GM21390 (cell line): Measurements from ENCODE around the gene ROS1.
A peak's percentile ranks its signal among the peaks of the same experiment; 100 is the strongest.
"Not testable (repeated sequence)": the region's sequence is repeated elsewhere in the genome, so short reads cannot be mapped to it uniquely, and the experiment has no call there.

Experiments used
- ATAC-seq: cut with Tn5 transposase; IDR thresholded peaks from one replicate; pipeline ENCODE4 v1.9.1; 2021; ENCODE audit not compliant: unreplicated experiment

ROS1 gene

GRCh38 chr6:117384659-117385058 lies 41.1 kb downstream of the ROS1 start:
- no peak for ATAC-seq

GRCh38 chr6:117381749-117382148 lies 44.0 kb downstream of the ROS1 start:
- no peak for ATAC-seq

GRCh38 chr6:117380298-117380697 lies 45.4 kb downstream of the ROS1 start:
- ATAC-seq = no peak

- no peak for ATAC-seq
Observed at GRCh38 chr6:117375446-117375845, 50.3 kb downstream of the ROS1 start.

- no peak for ATAC-seq
Observed at GRCh38 chr6:117373211-117373813, 52.4 kb downstream of the ROS1 start.

- ATAC-seq = not testable (repeated sequence)
Observed at GRCh38 chr6:117372289-117372688, 53.5 kb downstream of the ROS1 start.

- no peak for ATAC-seq
Observed at GRCh38 chr6:117371492-117371891, 54.2 kb downstream of the ROS1 start.

- no peak for ATAC-seq
Observed at GRCh38 chr6:117359581-117359980, 66.2 kb downstream of the ROS1 start.

GRCh38 chr6:117354671-117355070 lies 71.1 kb downstream of the ROS1 start:
- ATAC-seq = no peak

GRCh38 chr6:117352466-117353081 lies 73.2 kb downstream of the ROS1 start:
- ATAC-seq = peak; percentile 88

- ATAC-seq = no peak
Observed at GRCh38 chr6:117351521-117351920, 74.2 kb downstream of the ROS1 start.

- ATAC-seq = no peak
Observed at GRCh38 chr6:117346142-117346930, 79.4 kb downstream of the ROS1 start.

- ATAC-seq = no peak
Observed at GRCh38 chr6:117345292-117345610, 80.5 kb downstream of the ROS1 start.

- no peak for ATAC-seq
Observed at GRCh38 chr6:117344444-117345291, 81.1 kb downstream of the ROS1 start.

GRCh38 chr6:117338567-117338966 lies 87.2 kb downstream of the ROS1 start:
- no peak for ATAC-seq

GRCh38 chr6:117329926-117330325 lies 95.8 kb downstream of the ROS1 start:
- no peak for ATAC-seq

- no peak for ATAC-seq
Observed at GRCh38 chr6:117328500-117328899, 97.2 kb downstream of the ROS1 start.

- no peak for ATAC-seq
Observed at GRCh38 chr6:117328005-117328389, 97.7 kb downstream of the ROS1 start.

GRCh38 chr6:117327149-117328004 lies 98.4 kb downstream of the ROS1 start:
- ATAC-seq = no peak

- ATAC-seq = no peak
Observed at GRCh38 chr6:117326396-117326795, 99.3 kb downstream of the ROS1 start.

GRCh38 chr6:117317261-117317660 lies 108.5 kb downstream of the ROS1 start:
- ATAC-seq = no peak
